GM18505 (cell line): ENCODE results near the gene KISS1R.

Experiments
- ATAC-seq: cut with Tn5 transposase; IDR thresholded peaks from one replicate; pipeline ENCODE4 v1.9.1; 2021; ENCODE audit not compliant: unreplicated experiment
- POLR2A ChIP-seq: IDR thresholded peaks from 4 replicates; pipeline ENCODE4 v1.6.1; 2011; ENCODE audit warnings: borderline replicate concordance; ENCODE audit not compliant: insufficient read depth, insufficient read length; ENCODE audit errors: extremely low read depth

The KISS1R gene

DNA sequence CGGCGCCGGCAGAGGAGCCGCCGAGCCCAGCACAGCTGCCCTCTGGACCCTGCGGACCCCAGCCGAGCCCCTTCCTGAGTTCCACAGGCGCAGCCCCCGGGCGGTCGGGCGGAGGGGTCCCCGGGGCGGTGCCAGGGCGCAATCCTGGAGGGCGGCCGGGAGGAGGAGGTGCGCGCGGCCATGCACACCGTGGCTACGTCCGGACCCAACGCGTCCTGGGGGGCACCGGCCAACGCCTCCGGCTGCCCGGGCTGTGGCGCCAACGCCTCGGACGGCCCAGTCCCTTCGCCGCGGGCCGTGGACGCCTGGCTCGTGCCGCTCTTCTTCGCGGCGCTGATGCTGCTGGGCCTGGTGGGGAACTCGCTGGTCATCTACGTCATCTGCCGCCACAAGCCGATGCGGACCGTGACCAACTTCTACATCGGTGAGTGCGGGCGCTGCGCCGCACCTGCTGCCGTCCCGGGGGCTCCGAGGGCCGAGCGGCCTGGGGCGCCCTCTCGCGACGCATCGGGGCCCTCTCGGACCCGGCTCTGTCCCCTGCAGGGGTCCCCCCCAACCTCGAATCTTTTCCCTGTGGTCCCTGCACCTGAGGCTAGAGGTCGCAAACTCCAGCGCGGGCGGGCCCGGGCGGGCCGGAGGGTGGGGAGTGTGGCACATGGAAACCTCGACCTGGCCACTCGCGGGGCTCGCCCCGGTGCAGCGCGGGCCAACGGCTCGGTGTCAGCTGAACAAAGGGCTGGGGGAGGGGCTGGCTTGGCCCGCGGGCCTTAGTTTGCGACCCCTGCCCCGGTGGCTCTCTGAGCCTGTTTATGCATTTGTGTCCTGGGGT lies at the start of gene KISS1R:
Gene KISS1R (plus strand): TSS at position 11 of the 829 bp plus-strand sequence. CDS start 170 bp downstream, at position 181.
- no peak for TF ChIP-seq POLR2A
- ATAC-seq, result no peak

DNA sequence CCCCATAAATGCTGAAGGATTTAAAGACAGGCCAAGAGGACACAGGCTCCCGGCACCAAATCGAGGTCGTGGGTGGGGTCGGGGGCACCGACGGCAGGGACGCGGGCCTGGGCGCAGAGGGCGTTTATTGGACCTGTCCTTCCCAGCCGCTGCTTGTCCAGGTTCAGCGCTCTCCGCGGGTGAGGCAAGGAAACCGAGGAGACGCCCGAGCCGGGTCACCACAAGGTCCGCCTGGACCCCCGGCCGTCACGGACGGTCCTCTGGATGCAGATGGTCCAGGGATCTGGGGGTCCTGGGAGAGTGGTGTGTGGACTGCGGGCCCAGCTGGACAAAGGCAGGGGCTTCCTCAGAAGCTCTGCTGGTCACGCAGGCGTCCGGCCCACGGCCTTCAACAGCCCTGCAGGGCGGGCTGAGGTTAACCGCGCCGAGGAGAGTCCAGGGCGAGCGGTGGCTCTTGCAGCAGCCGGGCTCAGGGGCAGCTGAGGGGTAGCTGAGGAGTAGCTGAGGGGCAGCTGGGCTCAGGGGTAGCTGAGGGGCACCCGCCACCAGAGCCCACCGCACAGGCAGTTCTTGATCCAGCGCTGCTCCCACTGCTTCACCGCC lies 49.2 kb upstream of the KISS1R start:
- no peak for TF ChIP-seq POLR2A
- no peak for ATAC-seq

DNA sequence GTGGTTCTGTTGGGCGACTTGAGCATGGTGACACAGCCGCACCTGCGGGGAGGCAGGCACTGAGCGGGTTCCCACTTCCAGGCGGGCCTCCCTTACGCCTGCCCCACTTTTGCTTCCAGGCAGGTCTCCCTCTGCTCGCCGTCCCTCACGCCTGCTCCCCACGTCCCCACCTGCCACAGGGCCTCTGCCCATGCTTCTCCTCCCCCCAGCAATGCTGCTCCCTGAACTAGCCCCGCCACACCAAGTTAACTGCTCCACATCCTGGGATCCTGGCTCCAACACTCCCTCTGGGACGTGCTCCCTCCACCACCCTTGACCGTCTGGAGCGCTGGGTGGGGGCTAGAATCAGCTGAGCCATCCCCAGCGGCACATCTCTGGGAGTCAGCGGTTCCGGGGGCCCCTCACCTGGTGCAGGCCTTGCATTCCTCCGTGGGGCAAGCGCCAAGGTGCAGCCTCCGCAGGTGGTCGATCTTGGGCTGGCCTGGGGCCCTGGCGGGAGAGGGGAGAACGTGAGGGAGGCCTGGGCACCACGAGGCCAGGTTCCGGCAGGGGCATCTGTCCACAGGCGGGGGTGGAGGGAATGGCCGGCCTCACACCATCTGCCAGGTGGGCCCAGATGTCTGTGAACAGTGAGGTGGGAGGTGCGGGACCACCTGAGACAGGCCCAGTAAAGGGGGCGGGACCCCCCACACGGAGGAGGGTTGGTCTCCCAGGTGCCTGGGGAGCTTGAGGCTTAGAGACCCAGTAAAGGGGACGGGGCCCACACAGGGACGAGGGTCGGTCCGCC lies 48.5 kb upstream of the KISS1R start:
- no peak for ATAC-seq
- no peak for TF ChIP-seq POLR2A

DNA sequence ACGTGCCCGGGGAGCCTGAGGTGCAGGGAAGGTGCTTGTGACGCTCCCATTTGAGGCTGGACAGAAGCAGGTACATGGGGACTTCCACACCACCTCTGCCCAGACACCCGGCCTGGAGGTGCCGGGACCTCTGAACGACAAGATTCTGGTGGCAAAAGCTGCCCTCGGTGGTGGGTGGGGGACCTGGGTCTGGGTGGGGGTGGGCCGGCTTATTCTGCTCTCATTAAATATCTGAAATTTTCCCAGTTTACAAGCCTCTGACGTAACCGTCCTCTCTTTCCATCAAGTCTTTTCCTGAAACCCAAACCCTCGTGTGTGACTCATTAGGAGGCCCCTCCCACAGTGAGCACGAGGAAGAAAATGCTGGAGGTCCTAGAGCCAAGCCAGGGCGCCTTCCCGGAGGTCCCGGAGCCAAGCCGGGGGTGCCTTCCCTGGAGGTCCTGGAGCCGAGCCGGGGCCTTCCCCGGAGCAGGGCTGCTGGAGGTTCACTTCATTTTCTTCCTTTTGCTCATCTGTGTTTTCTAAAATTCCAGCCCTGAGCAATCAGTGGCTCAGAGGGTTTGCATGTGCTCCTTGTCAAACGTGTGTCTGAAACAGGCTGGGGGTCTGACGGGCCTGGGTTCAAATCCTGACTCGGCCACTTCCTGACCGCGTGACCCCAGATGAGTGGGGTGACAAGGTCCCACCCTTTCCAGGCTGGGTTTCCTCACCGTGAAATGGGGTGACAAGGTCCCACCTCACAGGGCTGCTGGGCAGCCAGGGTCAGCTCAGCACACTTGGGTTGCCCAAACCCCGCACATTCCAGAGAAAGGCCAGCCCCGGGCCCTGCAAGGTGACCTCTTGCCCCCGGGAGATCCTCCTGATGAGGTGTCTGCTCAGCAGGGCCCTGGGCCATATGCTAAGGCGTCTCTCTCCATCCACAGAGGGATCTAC lies 47.6 kb upstream of the KISS1R start:
- TF ChIP-seq POLR2A, result no peak
- no peak for ATAC-seq

DNA sequence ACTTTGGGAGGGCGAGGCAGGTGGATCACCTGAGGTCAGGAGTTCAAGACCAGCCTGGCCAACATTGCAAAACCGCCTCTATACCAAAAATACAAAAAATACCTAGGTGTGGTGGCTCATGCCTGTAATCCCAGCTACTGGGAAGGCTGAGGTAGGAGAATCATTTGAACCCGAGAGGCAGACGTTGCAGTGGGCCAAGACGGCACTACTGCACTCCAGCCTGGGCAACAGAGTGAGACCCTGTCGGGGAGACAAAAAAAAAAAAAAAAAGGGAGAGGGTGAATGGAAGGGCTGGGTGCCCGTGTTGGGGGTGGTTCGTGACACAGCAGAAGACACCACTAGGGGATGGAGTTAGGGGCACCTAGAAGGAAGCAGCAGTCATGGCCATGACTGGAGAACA lies 46.8 kb upstream of the KISS1R start:
- TF ChIP-seq POLR2A, result no peak
- ATAC-seq, result no peak

DNA sequence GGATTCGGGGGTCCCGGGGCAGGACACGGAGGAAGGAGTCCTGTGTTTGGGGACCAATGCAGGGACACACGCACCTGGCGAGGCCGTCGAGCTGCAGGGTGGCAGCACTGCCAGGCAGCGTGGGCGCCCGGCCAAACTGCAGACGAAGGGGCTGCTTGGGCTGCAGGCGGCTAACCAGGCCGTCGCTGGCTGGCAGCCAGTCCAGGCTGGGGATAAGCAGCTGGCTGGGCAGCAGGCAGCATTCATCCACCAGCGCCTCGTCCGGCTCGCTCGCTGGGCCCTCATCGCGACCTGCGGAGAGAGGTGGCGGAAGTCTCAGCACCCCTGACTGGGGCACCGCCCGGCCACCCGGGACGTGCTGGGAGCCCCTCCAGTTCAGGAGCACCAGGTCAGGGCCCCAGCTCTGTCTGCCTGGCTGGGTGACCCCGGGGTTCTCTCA lies 46.2 kb upstream of the KISS1R start:
- TF ChIP-seq POLR2A, result no peak

DNA sequence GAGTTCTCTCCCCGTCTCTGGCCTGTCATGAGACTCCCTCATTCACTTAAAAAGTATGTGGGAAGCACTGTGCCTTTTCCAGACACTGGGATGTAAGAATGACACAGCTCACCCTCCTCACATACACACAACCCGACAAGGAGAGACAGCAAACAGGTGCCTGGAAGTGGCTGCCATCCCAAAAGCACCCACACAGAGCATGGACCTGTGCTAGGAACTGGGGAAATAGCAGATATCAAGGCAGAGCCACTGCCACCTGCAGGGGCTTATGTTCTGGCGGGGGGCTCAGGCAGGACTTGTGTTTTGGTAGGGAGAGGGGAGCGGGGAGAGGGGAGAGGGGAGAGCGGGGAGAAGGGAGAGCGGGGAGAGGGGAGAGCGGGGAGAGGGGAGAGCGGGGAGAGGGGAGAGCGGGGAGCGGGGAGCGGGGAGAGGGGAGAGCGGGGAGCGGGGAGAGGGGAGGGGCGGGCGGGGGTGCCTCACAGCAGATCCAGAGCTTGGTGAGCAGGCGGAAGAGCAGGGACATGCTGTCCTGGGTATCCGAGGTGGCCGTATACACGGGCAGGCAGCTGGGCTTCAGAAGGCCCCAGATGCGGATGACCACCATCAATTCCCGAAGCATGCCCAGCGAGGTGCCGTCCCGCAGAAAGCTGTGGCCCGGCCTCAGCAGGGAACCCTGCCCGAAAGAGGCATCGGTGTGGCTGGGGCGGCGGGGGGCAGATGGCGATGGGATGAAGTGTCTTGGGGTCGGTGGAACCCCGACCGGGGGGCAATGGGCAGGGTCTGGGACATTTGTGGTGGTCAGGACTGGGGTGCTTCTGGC lies 45.5 kb upstream of the KISS1R start:
- no peak for ATAC-seq
- no peak for TF ChIP-seq POLR2A

More for the DNA sequence above, 46.2 kb upstream of the KISS1R start:
- ATAC-seq, result no peak

DNA sequence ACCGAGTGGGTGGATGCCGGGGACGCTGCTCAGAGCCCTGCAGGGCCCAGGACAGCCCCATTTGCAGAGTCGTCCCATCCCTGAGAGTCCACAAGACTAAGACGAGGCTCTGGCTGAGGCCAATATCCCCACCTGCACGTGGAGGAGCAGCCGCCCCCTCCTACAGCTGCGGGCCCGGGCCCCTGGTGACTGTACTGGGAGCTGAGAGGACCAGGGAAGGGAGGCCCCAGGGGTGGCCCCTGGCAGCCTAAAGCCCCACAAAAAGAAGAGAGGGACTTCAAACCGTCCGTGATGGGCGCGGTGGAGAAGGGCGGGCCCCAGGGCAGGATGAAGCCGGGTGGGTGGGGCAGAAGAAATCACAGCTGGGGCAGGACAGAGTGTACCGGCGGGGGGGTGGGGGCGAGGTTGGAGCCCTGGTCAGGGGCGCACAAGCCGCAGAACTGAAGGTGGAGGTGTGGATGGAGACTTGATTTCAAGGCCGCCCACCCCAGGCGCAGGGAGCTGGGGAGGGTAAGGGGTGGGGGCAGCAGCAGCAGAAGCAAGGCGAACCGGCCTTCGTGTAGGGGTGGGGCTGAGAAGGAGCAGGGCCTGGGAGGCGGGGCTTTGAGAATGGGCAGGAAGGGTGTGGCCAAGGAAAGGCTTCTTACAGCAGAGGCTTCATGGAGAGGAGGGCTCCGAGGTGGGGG lies 44.7 kb upstream of the KISS1R start:
- TF ChIP-seq POLR2A, result no peak
- no peak for ATAC-seq

DNA sequence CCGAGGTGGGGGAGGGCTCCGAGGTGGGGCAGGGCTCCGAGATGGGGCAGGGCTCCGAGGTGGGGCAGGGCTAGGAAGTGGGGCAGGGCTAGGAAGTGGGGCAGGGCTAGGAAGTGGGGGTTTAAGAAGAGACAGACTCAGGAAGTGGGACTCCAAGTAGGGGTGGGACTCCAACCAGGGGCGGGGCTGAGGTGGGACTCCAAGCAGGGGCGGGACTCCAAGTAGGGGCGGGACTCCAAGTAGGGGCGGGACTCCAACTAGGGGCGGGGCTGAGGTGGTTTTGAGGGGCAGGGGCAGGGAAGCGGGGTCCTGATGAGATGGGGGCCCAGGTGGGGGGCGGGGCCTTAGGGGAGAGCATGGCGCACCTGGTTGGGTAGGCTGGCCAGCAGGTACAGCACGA lies 44.0 kb upstream of the KISS1R start:
- no peak for TF ChIP-seq POLR2A

DNA sequence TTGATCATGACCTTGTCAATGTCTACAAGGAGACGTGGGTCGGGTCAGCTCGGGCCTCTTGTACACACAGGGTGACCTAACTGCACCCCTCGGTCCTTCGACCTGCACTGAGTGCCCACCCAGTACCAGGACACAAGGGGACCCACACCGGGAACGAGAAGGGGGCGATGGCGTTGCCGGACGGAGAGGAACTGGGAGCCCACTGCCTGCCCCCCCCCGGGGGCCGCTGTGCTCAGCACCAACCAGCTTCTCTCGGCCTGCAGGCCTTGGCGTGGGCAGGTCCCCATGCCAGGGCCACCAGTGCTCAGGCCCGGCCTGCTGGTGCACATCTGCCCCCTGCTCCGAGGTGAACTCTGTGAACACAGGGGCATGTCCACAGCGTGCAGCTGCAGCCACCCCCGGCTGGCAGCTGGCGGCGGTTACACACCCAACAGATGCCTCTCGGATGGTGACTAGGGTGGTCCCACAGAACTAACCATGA lies 43.5 kb upstream of the KISS1R start:
- no peak for ATAC-seq
- no peak for TF ChIP-seq POLR2A

More for the DNA sequence above, 44.0 kb upstream of the KISS1R start:
- ATAC-seq, result no peak

DNA sequence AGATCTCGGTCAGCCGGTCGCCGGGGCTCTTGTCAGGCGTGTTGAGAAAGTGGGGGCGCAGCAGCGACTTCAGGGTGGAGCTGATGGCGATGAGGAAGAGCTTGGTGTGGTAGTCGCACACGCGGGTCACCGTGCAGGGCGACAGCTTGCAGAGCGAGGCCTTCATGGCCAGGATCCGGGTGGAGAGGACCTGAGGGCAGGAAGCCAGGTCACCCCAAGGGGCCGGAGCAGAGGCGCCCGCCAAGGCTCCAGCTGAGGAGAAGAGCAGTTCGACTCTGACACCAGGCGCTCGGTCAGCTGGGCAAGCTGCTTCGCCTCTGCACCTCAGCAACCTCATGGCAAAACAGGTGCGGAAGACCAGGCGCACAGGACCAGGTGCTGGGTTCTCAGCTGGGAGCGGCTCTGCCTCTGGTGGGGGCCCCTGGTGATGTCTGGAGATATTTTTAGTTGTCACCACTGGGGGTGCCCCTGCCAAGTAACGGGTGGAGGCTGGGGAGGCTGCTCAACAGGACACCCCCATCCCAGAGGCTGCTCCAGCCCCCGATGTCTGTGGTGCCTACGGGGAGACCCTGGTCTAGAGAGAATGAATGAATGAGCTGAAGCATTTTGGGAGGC lies 41.8 kb upstream of the KISS1R start:
- no peak for ATAC-seq
- no peak for TF ChIP-seq POLR2A
